GM18870 (cell line): Measurements from ENCODE around the gene STX18.
"Not testable (repeated sequence)": the region's sequence is repeated elsewhere in the genome, so short reads cannot be mapped to it uniquely, and the experiment has no call there.

ENCODE experiments used
- ATAC-seq: cut with Tn5 transposase; IDR thresholded peaks from one replicate; pipeline ENCODE4 v1.9.1; 2021; ENCODE audit warnings: moderate library complexity; ENCODE audit not compliant: unreplicated experiment

The STX18 gene

DNA sequence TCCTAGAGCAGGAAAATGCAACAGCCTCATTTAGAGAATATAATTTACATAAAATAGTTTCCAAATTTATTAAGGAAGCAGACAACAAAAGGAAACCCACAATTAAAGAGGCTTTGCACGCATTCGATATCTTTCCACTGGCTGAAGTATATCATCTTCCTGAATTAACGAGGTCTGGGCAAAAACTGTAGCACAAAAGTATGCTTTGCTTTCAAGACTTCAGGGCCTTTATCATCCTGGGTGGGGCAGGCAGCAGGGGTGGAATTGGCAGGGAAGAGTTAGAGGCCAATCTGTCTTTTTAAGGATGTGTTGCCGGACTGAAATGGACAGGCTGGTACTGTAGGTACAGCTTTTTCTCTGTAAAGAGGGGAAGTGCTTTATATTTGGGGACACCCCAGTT, 17.0 kb upstream of the STX18 start:
- no peak for ATAC-seq

DNA sequence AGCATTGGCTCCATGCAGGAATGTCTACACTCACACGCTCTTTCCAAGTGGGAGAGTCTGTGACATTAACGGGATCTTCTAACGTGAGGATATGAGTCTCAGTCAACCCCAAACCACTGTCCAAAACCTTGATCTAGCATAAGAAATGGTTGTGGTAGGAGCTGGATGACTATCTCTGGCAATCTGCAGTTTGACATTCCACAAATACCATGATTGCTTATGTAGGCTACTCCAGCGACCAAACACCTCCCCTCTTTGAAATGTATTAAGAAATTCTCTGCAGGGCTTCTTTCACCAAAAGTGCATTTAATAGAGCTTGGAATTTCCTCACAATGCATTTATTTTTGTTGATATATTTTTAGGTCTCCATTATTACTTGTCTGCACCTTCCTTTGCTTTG, 14.1 kb upstream of the STX18 start:
- no peak for ATAC-seq

DNA sequence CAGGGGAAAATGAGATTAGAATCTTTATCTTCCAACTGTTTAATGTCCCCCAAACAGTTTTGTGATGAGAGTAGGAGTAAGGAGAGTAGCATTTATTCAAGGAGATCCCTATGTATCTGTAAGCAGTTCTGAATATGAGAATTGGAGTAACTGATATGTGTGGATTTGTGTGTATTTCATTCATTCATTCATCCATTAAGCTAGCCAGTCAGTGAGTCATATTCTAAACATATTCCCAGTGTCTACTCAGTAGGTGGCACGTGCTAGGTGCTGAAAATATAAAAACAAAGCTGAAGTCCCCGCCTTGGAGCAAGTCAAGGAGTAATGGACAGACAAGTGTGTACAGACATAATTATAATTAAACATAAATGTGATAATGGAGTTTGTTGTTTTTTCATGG, 12.4 kb upstream of the STX18 start:
- no peak for ATAC-seq

DNA sequence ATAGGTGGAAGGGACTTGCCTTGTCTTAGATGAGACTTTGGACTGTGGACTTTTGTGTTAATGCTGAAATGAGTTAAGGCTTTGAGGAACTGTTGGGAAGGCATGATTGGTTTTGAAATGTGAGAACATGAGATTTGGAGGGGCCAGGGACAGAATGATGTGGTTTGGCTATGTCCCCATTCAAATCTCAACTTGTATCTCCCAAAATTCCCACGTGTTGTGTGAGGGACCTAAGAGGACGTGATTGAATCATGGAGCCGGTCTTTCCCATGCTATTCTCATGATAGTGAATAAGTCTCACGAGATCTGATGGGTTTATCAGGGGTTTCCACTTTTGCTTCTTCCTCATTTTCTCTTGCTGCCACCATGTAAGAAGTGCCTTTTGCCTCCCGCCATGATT, 10.2 kb upstream of the STX18 start:
- ATAC-seq, result not testable (repeated sequence)

DNA sequence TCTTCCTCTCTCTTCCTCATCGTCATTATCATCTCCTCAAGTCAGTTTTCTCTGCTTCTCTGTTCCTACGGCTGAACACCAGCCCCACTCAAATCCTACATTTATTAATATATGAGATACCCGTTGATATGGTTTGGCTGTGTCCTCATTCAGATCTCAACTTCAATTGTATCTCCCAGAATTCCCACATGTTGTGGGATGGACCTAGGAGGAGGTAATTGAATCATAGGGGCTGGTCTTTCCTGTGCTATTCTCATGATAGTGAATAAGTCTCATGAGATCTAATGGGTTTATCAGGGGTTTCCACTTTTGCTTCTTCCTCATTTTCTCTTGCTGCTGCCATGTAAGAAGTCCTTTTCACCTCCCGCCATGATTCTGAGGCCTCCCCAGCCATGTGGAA, 8.3 kb upstream of the STX18 start:
- not testable (repeated sequence) for ATAC-seq

DNA sequence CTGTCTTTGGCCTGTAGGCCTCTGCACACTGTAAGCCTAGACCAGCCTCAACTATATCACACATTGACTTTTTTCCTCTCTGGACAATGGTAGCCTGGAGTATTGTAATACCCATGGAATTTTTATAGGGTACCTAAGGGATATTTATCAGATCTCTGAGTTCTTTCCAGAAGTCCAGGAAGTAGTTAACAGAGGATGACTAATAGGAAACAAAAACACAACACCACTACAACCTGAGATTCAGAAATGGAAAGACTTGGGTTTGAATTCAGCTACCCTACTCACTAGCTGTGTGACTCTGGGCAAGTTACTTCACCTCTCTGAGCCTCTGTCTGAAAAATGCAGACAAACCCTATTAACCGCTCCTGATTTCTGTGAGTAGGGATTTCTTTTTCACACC, 7.7 kb upstream of the STX18 start:
- ATAC-seq, result no peak

DNA sequence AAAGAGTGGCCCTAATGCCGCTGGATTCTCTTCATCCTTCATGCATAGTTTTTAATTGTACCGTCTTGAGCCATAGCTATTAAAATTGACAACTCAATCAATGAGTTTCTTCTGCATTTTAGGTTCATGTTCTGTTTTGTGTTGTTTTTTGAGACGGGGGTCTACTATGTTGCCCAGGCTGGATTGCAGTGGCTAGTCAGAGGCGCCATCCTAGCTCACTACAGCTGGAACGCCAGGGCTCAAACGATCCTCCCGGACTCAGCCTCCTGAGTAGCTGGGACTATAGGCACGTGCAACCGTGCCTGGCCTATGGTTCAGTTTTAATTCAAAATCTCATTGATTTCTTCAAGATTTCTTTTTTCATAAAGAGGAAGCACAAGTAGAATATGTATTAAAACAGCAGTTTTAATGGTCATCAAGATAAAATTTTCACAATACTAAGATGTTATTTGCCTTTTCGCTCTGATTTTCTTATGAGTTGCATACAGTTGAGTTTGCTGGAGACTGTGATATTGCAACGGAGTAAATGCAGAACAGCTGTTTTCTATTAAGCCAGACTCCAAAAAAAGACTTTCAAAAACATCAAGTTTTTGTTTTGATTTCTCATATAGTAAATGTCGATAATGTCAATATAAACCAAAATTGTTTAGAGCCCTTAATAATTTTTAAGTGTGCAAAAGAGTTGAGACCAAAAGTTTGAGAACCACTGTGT, 1.1 kb upstream of the STX18 start:
- ATAC-seq, result no peak

DNA sequence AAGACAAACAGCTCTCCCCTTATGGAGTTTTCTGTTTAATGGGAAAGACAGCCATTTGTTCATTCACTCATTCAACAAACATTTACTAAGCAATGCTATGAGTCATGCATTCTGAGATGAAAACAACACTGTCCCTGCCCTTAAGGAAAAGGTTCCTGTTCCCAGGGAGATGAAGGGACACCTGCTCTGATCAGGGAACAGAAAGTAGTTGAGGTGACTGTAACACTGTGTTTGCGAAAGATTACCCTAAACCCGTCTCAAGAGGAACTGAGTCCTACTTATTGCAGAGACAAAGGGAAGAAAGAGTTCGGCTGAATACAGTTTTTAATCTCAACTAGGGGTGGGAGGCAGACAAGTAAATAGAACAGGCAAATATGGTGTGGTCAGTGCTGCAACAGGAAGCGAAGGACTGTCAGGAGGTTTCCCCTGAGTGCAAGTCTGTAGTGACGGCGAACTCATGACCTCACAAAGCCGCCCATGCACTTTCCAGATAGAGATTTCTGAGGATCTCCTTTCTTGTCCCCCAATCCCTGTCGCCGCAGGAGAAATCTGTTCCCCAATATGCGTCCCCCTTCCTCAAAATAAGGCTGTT, 712 bp downstream of the STX18 start:
- ATAC-seq, result no peak

DNA sequence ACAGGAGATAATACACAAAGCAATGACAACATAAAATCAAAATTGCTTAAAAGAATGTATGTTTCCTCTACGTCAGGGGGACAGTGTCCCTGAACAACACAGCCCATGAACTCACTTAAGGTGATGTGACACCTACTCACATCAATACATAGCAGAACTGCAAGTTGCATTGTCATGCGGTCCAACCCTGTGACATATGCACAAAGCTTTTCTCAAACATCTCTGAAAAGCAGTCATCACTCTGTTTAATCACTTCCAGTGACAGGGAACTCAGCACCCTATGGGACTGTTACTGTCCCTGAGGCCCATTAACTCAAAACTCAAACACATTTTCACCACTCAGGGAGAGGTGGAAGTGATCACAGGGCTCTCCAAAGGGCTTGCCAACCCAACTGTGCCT, 2.4 kb downstream of the STX18 start:
- no peak for ATAC-seq

DNA sequence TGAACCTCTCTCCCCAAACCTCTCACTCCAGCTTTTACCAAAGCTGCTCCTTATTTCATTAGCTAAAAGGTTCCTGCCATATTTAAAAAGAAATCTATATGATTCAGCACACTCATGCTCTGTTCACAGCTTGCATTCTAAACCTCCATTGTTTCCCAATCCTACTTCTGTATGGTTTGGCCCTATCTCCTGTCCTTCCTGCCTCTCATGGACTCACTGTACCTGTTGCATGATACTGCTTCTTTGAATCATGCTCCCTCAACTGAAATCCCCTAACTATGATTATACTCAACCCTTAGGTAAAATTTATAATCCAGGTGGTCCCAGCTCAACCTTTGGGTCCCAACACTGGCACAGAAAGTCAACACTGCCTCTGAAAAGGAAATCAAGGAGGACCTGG, 6.3 kb downstream of the STX18 start:
- no peak for ATAC-seq

DNA sequence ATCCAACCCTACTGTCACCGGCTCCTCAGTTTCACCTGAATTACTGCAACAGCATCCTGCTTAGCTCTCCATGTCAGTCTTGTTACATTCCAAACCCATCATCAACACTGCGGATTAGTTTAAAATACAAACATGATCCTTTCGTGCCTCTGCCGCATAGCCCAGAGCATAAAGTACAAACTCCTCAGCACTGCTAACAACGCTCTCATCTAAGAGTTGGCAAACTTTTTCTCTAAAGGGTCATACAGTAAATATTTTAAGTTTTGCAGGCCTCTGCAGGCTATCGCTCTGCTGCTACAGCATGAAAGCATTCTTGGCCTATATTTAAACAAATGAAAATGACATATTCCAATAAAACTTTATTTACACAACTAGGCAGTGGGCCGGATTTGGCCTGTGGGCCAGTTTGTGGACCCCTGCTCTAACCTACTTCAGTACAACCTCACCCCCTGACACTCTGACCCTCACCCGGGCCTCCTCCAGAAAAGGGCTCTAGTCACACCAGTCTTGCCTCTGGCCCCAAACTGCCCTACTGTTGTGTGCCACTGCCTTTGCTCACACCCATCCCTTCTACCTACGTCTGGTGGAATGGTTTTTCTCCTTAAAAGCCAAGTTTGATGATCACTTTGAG, 7.2 kb downstream of the STX18 start:
- ATAC-seq, result no peak

DNA sequence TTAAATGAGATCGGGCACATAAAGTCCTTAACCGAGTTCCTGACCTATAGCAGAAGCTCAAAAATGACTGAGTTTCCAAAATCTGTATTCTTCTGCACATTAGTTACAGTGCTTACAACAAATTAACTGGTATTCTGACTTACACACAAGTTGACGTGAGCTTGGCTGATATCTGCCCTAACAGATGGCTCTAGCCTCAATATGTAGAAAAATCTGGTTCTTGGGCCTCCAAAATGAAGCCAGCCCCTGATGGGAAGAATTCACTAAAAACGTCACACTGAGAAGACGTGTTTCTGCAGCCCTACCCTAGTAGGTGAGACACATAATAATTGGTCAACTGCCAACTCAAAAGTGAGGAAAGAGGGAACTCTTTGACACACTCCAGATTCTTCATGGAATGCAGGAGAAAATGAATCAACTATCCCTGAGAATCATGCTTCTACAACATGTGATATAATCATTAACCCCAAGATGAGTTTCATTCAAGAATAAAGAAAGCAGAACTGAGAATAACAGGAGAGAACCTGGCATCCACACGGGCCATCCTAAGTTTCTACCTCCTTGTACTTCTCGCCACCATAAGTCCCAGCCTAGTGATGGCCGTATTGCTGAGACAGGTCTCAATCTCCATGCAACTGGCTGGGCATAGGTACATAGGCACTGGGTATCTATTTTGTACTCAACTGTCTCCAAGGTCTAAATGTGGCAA, 8.2 kb downstream of the STX18 start:
- ATAC-seq, result no peak

DNA sequence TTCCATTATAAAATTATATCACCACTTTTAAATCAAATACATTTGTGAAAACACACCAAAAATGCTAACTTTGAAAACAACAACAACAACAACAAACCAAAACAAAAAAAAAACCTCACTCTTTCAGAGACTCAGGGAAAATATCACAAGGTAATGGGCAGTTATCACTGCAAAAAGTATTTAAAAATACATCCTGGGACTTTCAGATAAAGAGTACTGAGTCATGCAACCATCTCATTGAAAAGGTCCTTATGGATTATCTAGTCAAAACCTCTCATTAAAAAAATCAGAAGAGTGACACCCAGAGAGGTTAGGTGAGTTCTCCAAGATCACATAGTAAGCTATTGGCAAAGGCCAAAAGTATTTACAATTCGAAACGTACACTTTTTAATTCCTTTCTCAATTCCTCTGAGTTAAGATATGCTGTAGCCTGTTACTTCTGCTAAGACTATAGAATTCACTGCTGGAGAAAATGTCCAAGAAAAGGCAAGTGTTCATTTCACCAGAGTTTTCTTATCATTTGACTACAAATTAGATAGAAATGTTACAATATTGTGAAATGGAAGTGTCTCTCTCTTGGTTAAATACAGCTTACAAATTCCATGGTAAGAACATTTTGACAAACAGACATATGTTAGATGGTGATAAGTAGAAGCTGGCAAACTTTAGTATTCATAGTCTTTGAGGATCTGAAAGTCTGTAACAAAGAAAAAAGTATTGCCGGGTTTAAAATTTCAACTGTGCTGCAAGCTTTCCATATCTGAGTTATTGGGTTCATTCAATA, 9.3 kb downstream of the STX18 start:
- ATAC-seq, result no peak

DNA sequence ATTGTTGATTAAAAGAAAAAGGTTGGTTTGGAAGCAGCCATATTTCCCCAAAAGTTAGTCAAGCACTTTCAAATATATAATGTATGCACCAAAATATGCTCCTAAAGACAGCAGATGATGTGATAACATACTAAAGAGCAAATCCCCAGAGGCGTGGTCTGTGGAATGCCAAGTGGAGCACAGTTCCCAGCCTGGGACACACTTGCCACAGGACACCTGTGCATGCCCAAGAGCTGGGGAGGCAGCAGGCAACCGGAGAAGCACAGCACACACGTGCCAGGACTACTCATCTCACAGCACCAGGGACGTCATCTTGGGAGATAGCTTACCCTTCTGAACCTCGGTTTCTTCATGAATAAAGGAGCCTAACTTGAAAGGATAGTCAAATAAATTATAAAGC, 12.5 kb downstream of the STX18 start:
- ATAC-seq, result no peak

DNA sequence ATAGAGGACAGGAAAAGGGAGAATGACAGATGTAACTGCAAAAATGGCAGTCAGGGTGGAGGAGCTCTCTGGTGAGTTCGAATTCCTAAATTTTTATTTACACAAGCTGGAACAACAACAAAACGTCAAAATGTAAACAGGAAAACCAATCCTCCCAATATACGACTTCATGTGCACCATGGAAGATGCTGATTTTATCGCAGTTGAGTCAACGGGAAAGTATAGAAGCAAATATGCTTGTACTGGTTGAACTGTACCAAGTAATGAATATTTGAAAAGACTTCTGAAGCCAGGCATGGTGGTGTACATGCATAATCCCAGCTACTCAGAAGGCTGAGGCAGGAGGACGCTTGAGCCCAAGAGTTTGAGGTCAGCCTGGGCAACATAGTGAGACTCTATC, 15.4 kb downstream of the STX18 start:
- ATAC-seq, result no peak

DNA sequence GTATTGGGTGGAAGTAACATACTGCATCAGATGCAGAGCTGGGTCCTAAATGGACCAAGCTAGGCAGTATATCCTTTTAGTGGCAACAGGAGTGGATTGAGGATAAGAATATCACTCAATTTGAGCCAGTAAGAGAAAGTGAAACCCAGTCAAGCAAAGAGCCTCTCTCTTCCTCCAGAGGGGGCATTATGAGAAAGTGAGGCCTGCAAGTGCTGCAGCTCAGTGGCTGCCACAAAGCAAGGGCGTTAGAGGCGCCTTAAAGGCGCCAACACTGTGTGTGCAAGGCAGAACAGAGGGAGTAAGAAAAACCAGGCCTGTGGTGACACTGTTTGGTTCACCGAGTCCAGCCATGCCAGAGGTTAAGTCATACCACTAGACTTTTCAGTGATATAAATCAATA, 17.5 kb downstream of the STX18 start:
- peak; percentile 90 for ATAC-seq

DNA sequence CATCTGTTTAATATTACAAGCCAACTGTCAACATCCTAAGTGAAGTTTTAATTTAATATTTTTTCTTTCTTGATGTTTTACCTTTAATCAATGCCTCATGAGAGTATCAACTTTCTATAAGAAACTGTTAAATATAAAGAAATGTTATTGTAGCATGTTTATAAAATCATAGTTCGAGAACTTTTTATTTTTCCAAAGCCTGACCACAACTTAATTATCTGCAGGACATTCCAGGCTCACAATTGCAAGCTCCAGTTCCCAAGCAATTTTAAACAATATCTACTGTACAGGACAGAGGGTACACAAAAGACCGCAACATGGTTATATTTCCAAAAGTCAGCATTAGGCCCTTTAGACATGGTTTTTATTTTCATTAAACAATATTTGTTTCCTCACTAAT, 20.1 kb downstream of the STX18 start:
- ATAC-seq, result no peak

DNA sequence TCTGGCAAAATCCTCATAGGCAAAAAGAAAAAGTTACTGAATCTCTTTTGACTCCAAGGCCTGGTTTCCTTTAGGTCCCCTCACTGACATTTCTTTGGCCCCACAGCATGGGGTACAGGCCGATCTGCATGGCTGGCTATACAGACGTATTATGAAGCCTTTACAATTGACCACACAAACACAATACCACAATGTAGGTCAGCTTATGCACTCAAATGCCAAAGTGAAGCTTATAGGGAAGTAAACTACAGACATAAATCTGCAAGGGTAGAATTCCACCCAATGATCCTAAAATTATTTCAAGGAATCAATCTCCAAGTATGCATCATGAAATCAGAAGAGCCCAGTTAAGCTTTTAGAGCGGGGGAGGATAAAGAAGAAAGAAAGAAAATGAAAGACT, 20.7 kb downstream of the STX18 start:
- no peak for ATAC-seq

DNA sequence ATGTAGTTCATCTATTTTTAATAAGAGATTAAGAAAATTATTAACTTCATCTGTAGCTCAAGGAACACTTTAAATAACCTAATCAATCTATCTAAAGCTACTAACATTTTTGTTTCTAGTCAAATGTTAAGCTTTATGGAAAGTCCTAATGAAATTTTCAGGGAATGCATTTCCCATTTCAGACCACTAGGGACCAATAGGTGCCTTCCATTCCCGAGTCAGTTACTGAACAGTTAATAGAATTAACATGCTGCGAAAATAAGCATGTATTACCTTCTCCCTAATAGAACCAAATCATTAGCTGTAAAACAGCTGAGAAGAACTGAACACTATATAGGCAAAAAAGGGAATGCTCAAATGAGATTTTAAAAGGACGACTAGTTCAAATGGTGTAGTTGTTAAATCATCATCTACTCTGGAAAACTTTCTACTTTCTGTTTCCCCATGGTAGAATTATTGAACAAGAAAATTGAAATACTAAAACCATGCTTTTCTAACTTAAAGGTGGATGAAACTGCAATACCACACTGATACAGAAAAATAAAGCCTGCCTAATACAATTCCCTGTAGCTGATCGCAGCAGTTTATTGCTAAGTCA, 22.5 kb downstream of the STX18 start:
- ATAC-seq, result no peak

DNA sequence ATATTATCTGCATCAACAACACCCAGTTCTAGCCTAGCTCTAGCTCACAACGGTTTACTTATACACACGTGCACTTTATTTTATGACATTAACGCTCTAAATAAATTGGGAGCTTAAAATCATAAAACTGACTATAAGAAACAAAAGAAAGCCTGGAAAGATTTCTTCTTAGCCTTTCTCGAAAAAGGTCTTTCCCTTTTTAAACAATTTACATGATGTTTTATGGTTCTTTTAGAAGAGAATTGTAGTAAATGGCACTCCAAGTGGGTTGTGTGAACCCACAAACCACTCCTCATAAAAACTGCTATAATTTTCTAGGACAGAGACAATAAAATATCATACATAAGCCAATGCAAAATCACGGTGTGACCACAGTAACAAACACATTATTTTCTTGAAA, 23.1 kb downstream of the STX18 start:
- no peak for ATAC-seq

DNA sequence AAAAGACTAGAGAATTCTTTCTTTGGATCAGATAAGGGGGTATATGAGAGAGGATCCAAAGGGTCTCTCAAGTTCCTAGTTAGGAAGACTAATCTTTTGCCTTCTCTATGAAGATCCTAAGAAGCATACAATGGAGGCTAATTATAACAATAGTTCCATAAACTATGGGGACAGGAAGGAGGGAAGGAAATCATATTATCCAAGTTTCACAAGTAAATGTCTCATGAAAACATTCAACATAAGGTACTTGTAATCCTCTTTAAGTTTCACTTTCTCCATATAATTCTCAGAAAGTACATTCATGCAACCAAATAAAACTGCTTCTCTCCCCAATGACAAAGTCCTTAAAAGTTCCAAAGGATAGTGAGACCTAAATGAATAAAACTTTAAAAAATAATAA, 27.1 kb downstream of the STX18 start:
- ATAC-seq, result no peak
